HG03521 (cell line): Measurements from ENCODE around the gene C20orf144.
A peak's percentile ranks its signal among the peaks of the same experiment; 100 is the strongest.

ENCODE experiments used
- ATAC-seq: cut with Tn5 transposase; IDR thresholded peaks from one replicate; pipeline ENCODE4 v1.9.1; 2021; ENCODE audit warnings: mild to moderate bottlenecking, moderate library complexity; ENCODE audit not compliant: unreplicated experiment

Gene C20orf144

GRCh38 chr20:33676121-33676520, 14.0 kb downstream of the C20orf144 start:
- ATAC-seq, result no peak

- no peak for ATAC-seq
These were observed 14.8 kb downstream of the C20orf144 start for GRCh38 chr20:33676652-33677645.

GRCh38 chr20:33677991-33678702, 16.0 kb downstream of the C20orf144 start:
- ATAC-seq, result no peak

GRCh38 chr20:33679758-33680485, 17.8 kb downstream of the C20orf144 start:
- no peak for ATAC-seq

- no peak for ATAC-seq
These were observed 18.6 kb downstream of the C20orf144 start for GRCh38 chr20:33680686-33681085.

GRCh38 chr20:33681288-33681687, 19.2 kb downstream of the C20orf144 start:
- ATAC-seq, result no peak

- ATAC-seq, result no peak
These were observed 19.7 kb downstream of the C20orf144 start for GRCh38 chr20:33681728-33682353.

- no peak for ATAC-seq
These were observed 22.6 kb downstream of the C20orf144 start for GRCh38 chr20:33684533-33685327.

- peak; percentile 22 for ATAC-seq
These were observed 23.4 kb downstream of the C20orf144 start for GRCh38 chr20:33685328-33686099.

GRCh38 chr20:33686100-33686983, 24.2 kb downstream of the C20orf144 start, which contains the start of gene E2F1:
Gene E2F1, minus strand, starts transcription at chr20:33686385. Its CDS starts 121 bp downstream, at chr20:33686264.
- peak; percentile 87 for ATAC-seq

GRCh38 chr20:33686984-33687366, 24.8 kb downstream of the C20orf144 start:
- ATAC-seq, result no peak

- no peak for ATAC-seq
These were observed 25.3 kb downstream of the C20orf144 start for GRCh38 chr20:33687370-33687915.

GRCh38 chr20:33687993-33688937, 26.1 kb downstream of the C20orf144 start:
- no peak for ATAC-seq

GRCh38 chr20:33688938-33689424, 26.9 kb downstream of the C20orf144 start:
- ATAC-seq, result no peak

GRCh38 chr20:33689493-33689892, 27.4 kb downstream of the C20orf144 start:
- ATAC-seq, result no peak

- ATAC-seq, result no peak
These were observed 27.8 kb downstream of the C20orf144 start for GRCh38 chr20:33689973-33690372.
